Fibroblast of peridontal ligament (primary cell): ENCODE data around the gene TSPAN16.

ENCODE experiments used
- DNase-seq: peaks from one replicate; pipeline ENCODE4 v3.0.0-alpha.2; 2010; ENCODE audit errors: extremely low read depth

The TSPAN16 gene, protein sequence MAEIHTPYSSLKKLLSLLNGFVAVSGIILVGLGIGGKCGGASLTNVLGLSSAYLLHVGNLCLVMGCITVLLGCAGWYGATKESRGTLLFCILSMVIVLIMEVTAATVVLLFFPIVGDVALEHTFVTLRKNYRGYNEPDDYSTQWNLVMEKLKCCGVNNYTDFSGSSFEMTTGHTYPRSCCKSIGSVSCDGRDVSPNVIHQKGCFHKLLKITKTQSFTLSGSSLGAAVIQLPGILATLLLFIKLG

DNA sequence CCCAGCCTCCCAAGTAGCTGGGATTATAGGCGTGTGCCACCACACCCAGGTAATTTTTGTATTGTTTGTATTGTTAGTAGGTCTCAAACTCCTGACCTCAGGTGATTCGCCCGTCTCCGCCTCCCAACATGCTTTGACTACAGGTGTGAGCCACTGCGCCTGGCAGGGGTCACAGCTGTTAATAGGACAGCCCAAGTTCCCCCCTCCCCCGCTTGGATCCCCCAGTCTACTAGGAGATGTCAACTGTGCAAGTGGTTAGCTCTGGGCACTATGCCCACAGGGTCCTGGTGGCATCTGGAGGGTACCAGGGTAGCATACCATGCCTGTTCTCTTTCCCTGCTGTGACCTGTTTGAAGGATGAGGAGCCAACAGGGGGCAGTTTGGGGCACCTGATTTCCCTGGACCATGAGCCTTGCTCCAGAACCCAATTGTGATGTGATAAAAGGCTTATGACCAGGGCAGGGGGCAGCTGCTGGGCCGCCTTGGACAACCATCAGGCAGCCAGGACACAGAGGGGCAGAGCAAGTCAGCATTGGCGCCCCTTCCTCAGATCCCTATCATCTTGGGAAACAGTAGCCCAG, at the start of gene TSPAN16:
TSPAN16 (plus strand) TSS at position 496 of the 581 bp plus-strand sequence. CDS start 138 bp downstream, outside the sequence.
- no peak for DNase-seq

GRCh38 chr19:11246941-11247340, 49.0 kb upstream of the TSPAN16 start:
- DNase-seq: no peak

DNA sequence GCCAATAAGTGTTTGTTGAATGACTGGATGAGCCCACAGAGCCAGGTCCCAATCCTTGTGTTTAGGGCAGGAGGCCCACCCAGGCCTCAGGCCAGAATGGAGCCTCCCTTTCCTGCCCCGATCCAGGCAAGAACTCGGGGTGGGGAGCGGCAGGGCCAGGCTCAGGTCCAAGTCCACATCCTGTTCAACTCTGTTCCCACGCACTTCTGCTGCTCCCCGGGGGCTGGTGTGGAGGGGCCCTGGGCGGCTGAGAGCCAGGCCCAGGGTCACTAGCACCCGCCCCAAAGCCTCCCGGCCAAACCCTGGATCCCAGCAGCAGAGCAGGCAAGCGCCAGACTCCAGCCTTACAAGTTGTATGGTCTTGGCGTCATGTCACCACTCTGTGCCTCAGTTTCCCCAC, 48.6 kb upstream of the TSPAN16 start:
- DNase-seq: peak; percentile 7

DNA sequence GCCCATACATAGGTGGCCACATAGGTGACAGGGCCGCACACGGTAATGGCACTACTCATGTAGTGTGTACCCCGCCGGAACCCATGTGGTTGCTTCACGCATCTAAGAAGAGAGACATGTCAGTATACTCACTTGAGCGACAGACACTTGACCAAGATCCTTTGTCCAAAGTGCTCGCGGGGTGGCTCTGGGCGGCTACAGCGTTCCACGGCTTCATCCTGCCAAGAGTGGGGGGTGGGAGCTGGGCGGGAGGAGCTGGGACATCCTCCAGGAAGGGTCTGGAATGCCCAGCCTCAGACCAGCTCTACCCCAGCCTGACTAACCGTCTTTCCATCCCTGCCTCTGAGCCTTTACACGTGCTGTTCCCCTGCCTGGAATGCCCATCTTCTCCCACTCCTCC, 48.0 kb upstream of the TSPAN16 start:
- no peak for DNase-seq

GRCh38 chr19:11248852-11249251, 47.1 kb upstream of the TSPAN16 start:
- DNase-seq: no peak

- DNase-seq: no peak
Measured at GRCh38 chr19:11251217-11251616, 44.7 kb upstream of the TSPAN16 start.

- DNase-seq: no peak
Measured at GRCh38 chr19:11251650-11252314, 44.2 kb upstream of the TSPAN16 start.

- no peak for DNase-seq
Measured at GRCh38 chr19:11252665-11253355, 43.1 kb upstream of the TSPAN16 start.

DNA sequence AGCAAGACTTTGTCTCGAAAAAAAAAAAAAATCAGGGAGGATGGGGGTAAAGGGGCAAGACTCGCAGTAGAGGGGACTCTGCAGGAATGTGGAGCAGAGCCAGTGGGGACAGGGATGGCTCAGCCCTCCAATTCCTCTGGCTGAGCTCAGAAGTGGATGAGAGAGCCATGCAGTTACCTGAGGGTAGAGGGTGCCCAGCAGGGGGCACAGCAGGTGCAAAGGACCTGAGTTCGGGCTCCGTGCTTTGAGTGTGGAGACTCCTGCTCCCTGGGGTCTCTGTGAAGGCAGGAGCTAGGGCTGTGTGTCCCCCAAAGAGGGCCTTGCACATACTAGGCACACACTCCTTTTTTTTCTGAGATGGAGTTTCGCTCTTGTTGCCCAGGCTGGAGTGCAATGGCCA, 41.3 kb upstream of the TSPAN16 start:
- no peak for DNase-seq

GRCh38 chr19:11256189-11256588, 39.8 kb upstream of the TSPAN16 start:
- peak; percentile 30 for DNase-seq

DNA sequence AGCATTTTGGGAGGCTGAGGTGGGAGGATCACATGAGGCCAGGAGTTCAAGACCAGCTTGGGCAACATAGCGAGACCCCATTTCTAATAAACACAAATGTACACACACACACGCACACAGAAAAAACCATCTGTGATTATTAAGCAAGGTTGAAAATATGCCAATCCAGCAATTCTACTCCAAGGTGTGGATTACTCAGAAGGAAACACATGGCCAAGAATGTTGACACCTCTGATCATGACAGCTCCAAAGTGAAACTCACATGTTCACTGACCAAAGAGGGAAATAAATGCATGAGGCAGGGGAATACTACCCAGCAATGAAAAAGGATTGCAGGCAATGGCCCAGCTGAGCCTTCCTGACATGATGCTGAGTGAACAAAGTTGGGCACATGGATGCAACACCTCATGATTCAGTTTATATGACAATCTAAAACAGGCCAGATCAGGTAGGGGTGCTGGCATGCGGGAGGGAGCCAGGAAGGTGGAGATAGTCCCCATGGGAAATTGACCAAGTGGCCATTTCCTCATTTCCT, 38.0 kb upstream of the TSPAN16 start:
- DNase-seq: no peak

- no peak for DNase-seq
Measured at GRCh38 chr19:11260996-11261395, 35.0 kb upstream of the TSPAN16 start.

GRCh38 chr19:11261431-11261970, 34.5 kb upstream of the TSPAN16 start:
- DNase-seq: no peak

- no peak for DNase-seq
Measured at GRCh38 chr19:11261971-11262839, 33.8 kb upstream of the TSPAN16 start, which contains the start of gene DOCK6. Gene DOCK6, minus strand, starts transcription at chr19:11262524. Its CDS starts 84 bp downstream, at chr19:11262440.

DNA sequence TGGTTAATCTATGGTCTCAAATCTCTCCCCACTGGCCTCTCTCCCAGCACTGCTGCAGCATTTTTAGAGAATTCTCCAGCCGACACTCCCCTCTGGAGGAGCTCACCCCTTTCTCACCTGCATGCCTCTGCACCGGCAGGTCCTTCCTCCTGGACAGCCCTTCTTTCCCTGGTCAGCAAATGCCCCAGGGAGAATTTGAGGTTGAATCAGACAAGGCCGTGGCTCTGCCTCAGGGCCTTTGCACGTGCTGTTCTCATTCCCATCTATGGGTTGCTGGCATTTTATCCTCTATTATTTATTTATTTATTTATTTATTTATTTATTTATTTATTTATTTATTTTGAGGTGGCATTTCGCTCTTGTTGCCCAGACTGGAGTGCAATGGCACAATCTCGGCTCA, 32.2 kb upstream of the TSPAN16 start:
- no peak for DNase-seq

- DNase-seq: no peak
Measured at GRCh38 chr19:11264452-11265176, 31.3 kb upstream of the TSPAN16 start.

GRCh38 chr19:11265177-11265784, 30.7 kb upstream of the TSPAN16 start:
- no peak for DNase-seq

DNA sequence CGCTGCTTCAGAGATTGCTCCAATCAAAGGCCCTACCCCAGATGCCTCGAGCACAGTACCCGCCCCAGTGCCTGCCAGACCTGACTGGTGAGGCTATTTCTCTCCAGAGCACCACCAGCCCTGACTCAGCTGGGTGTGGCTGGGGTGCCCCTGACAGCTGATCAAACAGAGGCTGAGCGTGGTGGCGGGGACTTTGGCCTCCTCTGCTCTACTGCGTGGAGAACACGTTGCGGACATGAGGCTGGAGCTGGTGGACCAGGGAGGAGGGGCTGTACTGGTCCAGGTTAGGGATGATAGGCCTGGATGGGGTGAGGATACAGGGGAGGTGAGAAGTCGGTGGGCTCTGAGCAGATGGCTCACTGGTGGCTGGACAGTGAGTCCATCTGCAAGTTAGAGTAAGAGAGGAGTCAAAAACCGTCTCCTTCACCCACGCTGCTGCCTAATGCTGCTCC, 30.1 kb upstream of the TSPAN16 start:
- no peak for DNase-seq

DNA sequence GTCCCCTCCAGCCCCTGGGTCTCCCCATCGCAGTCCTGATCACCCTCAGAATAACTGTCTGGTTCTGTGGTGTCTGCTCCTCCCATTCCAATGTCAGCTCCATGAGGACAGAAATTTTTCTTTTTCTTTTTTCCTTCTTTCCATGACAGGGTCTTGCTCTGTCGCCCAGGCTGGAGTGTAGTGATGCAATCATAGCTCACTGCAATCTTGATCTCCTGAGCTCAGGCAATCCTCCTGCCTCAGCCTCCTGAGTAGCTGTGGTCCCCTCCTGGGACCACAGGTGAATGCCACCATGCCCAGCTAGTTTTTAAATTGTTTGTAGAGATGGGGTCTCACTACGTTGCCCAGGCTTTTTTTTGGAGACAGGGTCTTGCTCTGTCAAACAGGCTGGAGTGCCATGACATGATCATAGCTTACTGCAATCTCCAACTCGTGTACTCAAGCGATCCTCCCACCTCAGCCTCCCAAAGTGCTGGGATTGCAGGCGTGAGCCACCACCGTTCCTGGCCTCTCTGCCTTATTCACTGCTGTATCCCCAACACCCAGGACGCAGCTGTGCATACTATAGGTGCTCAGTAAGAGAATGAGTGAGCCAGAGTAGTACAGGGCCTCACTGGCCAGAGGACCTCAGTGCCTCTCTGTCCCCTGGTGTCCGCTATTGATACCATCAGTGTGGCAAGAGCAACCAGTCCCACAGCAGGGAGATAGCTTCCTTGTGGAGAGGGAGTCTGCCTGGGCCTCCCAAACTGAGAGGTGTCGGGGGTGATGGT, 28.5 kb upstream of the TSPAN16 start:
- no peak for DNase-seq
